CD14-positive monocyte (primary cell): ENCODE measurements around the gene DDX39A. TPM values are rescaled to one million over a fixed set of nuclear protein-coding genes. Genes with fewer than 3 reads are reported as not detected.
"Not testable (repeated sequence)": the region's sequence is repeated elsewhere in the genome, so short reads cannot be mapped to it uniquely, and the experiment has no call there.

ENCODE experiments used
- DNase-seq, 3 donors: peaks; one replicate each; pipeline ENCODE4 v3.0.0-alpha.2; 2011 to 2022
- H2AFZ ChIP-seq: 2 replicates; pipeline ENCODE4 v1.6.0; 2012; ENCODE audit warnings: mild to moderate bottlenecking, low read depth, low read length, inconsistent platforms; ENCODE audit not compliant: insufficient read depth, poor library complexity, severe bottlenecking
- H3K27ac ChIP-seq, 2 donors: 1 replicate in 1 of 2; 2 replicates in 1 of 2; pipeline ENCODE4 v1.5.1; 2012 to 2013; ENCODE audit warnings: low read length in 2 of 2, control low read depth in 1 of 2, inconsistent platforms in 1 of 2, low read depth in 1 of 2, mild to moderate bottlenecking in 1 of 2
- H3K27me3 ChIP-seq, 2 donors: one replicate each; pipeline versions ENCODE4 v1.6.0 to v1.6.1; 2011 to 2013; ENCODE audit warnings: low read length in 2 of 2; ENCODE audit not compliant: control insufficient read depth in 2 of 2, insufficient read depth in 2 of 2
- H3K36me3 ChIP-seq, 2 donors: replicated peaks in 1 of 2; 1 replicate in 1 of 2; 2 replicates in 1 of 2; pipeline versions ENCODE4 v1.5.1 to v1.6.1; 2012 to 2013; ENCODE audit warnings: low read length in 2 of 2, control low read depth in 1 of 2, inconsistent platforms in 1 of 2, mild to moderate bottlenecking in 1 of 2; ENCODE audit not compliant: insufficient read depth in 2 of 2, control insufficient read depth in 1 of 2
- H3K4me1 ChIP-seq, 2 donors: 1 replicate in 1 of 2; 2 replicates in 1 of 2; pipeline versions ENCODE4 v1.5.1 to v1.6.1; 2012 to 2013; ENCODE audit warnings: low read length in 2 of 2, control low read depth in 1 of 2, inconsistent platforms in 1 of 2, mild to moderate bottlenecking in 1 of 2, moderate library complexity in 1 of 2; ENCODE audit not compliant: insufficient read depth in 2 of 2, control insufficient read depth in 1 of 2
- H3K4me2 ChIP-seq: replicated peaks from 2 replicates; pipeline ENCODE3; 2012; ENCODE audit warnings: low read length, moderate library complexity, mild to moderate bottlenecking; ENCODE audit not compliant: poor library complexity, severe bottlenecking; ENCODE audit errors: extremely low read depth
- H3K4me3 ChIP-seq, 3 experiments: fragments of 200-600 bp in 1 of 3; sonication (generic) in 1 of 3; replicated peaks in 1 of 3; 1 replicate in 2 of 3; 2 replicates in 1 of 3; pipeline ENCODE4 v1.5.1; 2011 to 2013; ENCODE audit warnings: low read length in 3 of 3, mild to moderate bottlenecking in 3 of 3, control low read depth in 2 of 3, low read depth in 2 of 3, inconsistent platforms in 1 of 3, moderate library complexity in 1 of 3
- H3K79me2 ChIP-seq: 2 replicates; pipeline ENCODE4 v1.6.0; 2012; ENCODE audit warnings: mild to moderate bottlenecking, control low read depth, inconsistent platforms, low read length, moderate library complexity; ENCODE audit not compliant: insufficient read depth
- H3K9ac ChIP-seq: 2 replicates; pipeline ENCODE4 v1.6.0; 2017; ENCODE audit warnings: low read length, mild to moderate bottlenecking; ENCODE audit not compliant: insufficient read depth, poor library complexity, severe bottlenecking
- H3K9me3 ChIP-seq, 2 donors: replicated peaks in 1 of 2; 1 replicate in 1 of 2; 2 replicates in 1 of 2; pipeline versions ENCODE4 v1.5.1 to v1.6.1; 2012 to 2013; ENCODE audit warnings: low read length in 2 of 2, control low read depth in 1 of 2; ENCODE audit not compliant: control insufficient read depth in 1 of 2, insufficient read depth in 1 of 2
- H4K20me1 ChIP-seq: 2 replicates; pipeline ENCODE4 v1.6.0; 2012; ENCODE audit warnings: mild to moderate bottlenecking, low read length, control low read depth, moderate library complexity; ENCODE audit not compliant: insufficient read depth
- H3K27ac Mint-ChIP-seq, 7 donors: one replicate each; pipeline ENCODE4 v1.8.0; 2020; ENCODE audit warnings: mild to moderate bottlenecking in 7 of 7, mixed read lengths in 7 of 7, moderate library complexity in 6 of 7, inconsistent platforms in 2 of 7
- H3K27me3 Mint-ChIP-seq, 3 donors: one replicate each; pipeline ENCODE4 v1.8.0; 2021 to 2022; ENCODE audit warnings: low read depth in 3 of 3, mild to moderate bottlenecking in 3 of 3, mixed read lengths in 3 of 3, moderate library complexity in 3 of 3, inconsistent platforms in 1 of 3
- H3K36me3 Mint-ChIP-seq, 2 donors: one replicate each; pipeline ENCODE4 v1.8.0; 2020; ENCODE audit warnings: mixed read lengths in 2 of 2, inconsistent platforms in 1 of 2, mild to moderate bottlenecking in 1 of 2
- H3K4me1 Mint-ChIP-seq: one replicate; pipeline ENCODE4 v1.8.0; 2020; ENCODE audit warnings: mild to moderate bottlenecking, mixed read lengths
- H3K4me3 Mint-ChIP-seq, 2 donors: one replicate each; pipeline ENCODE4 v1.8.0; 2020; ENCODE audit warnings: mild to moderate bottlenecking in 2 of 2, mixed read lengths in 2 of 2, moderate library complexity in 1 of 2
- H3K9me3 Mint-ChIP-seq, 7 donors: one replicate each; pipeline ENCODE4 v1.8.0; 2020 to 2022; ENCODE audit warnings: mixed read lengths in 7 of 7, mild to moderate bottlenecking in 6 of 7, moderate library complexity in 6 of 7, inconsistent platforms in 2 of 7
- CTCF ChIP-seq: fragments of 200-600 bp; IDR thresholded peaks from one replicate; pipeline ENCODE4 v1.8.0; 2022; ENCODE audit warnings: antibody characterized with exemption, mild to moderate bottlenecking
- WGBS: methylation state at CpG from one replicate; pipeline ENCODE4 v1.1.5; 2013; ENCODE audit warnings: missing lambda C conversion rate; ENCODE audit not compliant: insufficient coverage; 5-methylcytosine and 5-hydroxymethylcytosine counted together
- intact Hi-C, 2 donors: fragments of 100-400 bp; cut with micrococcal nuclease; formaldehyde crosslinking; loops; one replicate each; pipeline versions ENCODE4 v1.15.0 to v1.15.1; 2023
- polyA plus RNA-seq, 3 donors: library from polyadenylated mRNA; depleted of rRNA in 1 of 3; unstranded in 2 of 3; stranded (reverse) in 1 of 3; fragments of 300-500 nt in 2 of 3; fragments of >200 nt in 1 of 3; fragmentation: Illumina TruSeq in 2 of 3; gene quantifications; 1 replicate in 2 of 3; 2 replicates in 1 of 3; pipeline ENCODE4 v1.2.3, GENCODE V29; 2012 to 2021

DDX39A gene
- polyA plus RNA-seq, 3 donors, result 78.7 to 187 (median 83.5) TPM

- Histone ChIP-seq H3K27ac (no peak overlapping the region), H3K9ac (no peak overlapping the region), H3K4me3 (no peak overlapping the region), H3K4me2 (no peak overlapping the region), H2AFZ (no peak overlapping the region), H3K9me3 (no peaks in the 10 kb centered on the region), H3K79me2 (no peaks in the 10 kb centered on the region), H3K27me3 (peaks cover under 1 to 2% of the 10 kb centered on the region in 2 donors), H4K20me1 (peaks cover 78% of the 10 kb centered on the region), H3K4me1 (peaks cover 10 to 13% of the 10 kb centered on the region in 2 donors), H3K36me3 (peaks cover 70 to 88% of the 10 kb centered on the region in 2 donors)
- intact Hi-C loops, result no loop called here
- peak overlapping the region in 1 of 7 donors; percentile 67 for H3K27ac Mint-ChIP-seq
- peaks cover 0 to 8% (median 3%) of the 10 kb centered on the region in 3 donors for H3K27me3 Mint-ChIP-seq
- no peak overlapping the region for H3K4me3 Mint-ChIP-seq
- H3K9me3 Mint-ChIP-seq, result peaks cover 0 to 3% (median 0%) of the 10 kb centered on the region in 7 donors
- peaks cover 67 to 95% of the 10 kb centered on the region in 2 donors for H3K36me3 Mint-ChIP-seq
- WGBS, result 97% methylated on average over 6 of the region's 12 CpGs
- peaks cover 7% of the 10 kb centered on the region for H3K4me1 Mint-ChIP-seq
- DNase-seq, result no peak
- no peak for TF ChIP-seq CTCF
Measured at GRCh38 chr19:14467391-14467790, 48.2 kb upstream of the DDX39A start.

- Histone ChIP-seq H4K20me1 (peaks cover 75% of the 10 kb centered on the region), H3K4me1 (peaks cover 13 to 20% of the 10 kb centered on the region in 2 donors), H3K9me3 (no peaks in the 10 kb centered on the region), H3K9ac (no peak overlapping the region), H3K79me2 (no peaks in the 10 kb centered on the region), H3K36me3 (peaks cover 71 to 90% of the 10 kb centered on the region in 2 donors), H3K27me3 (no peaks in the 10 kb centered on the region), H2AFZ (no peak overlapping the region), H3K27ac (no peak overlapping the region), H3K4me2 (no peak overlapping the region), H3K4me3 (no peak overlapping the region)
- Mint-ChIP-seq H3K27me3 (peaks cover 0 to 2% (median 0%) of the 10 kb centered on the region in 3 donors), H3K4me1 (peaks cover 16% of the 10 kb centered on the region), H3K4me3 (no peak overlapping the region), H3K27ac (no peak overlapping the region), H3K9me3 (peaks cover 0 to 2% (median 0%) of the 10 kb centered on the region in 7 donors), H3K36me3 (peaks cover 63 to 100% of the 10 kb centered on the region in 2 donors)
- TF ChIP-seq CTCF, result no peak
- 98% methylated on average over 21 of the region's 21 CpGs for WGBS
- intact Hi-C loops, result no loop called here
- no peak for DNase-seq
Measured at GRCh38 chr19:14463747-14464146, 44.6 kb upstream of the DDX39A start.

- H3K9ac ChIP-seq, H3K9me3 Mint-ChIP-seq, H2AFZ ChIP-seq, H3K79me2 ChIP-seq, H3K4me3 Mint-ChIP-seq, H3K27me3 Mint-ChIP-seq, H3K27ac ChIP-seq, intact Hi-C loops, H3K4me3 ChIP-seq, H3K9me3 ChIP-seq, H3K4me2 ChIP-seq, H3K27me3 ChIP-seq: not testable (repeated sequence)
- Mint-ChIP-seq H3K27ac (peak overlapping the region in 1 of 7 donors; percentile 50), H3K36me3 (peaks cover 64 to 100% of the 10 kb centered on the region in 2 donors), H3K4me1 (peaks cover 27% of the 10 kb centered on the region)
- Histone ChIP-seq H3K36me3 (peaks cover 73 to 90% of the 10 kb centered on the region in 2 donors), H4K20me1 (peaks cover 74% of the 10 kb centered on the region), H3K4me1 (peaks cover 20 to 28% of the 10 kb centered on the region in 2 donors)
- WGBS, result 13% methylated on average over 3 of the region's 7 CpGs
- peak in 1 of 3 donors; percentile 13 for DNase-seq
Measured at GRCh38 chr19:14462401-14462800, 43.3 kb upstream of the DDX39A start.
